Fibroblast of pulmonary artery (primary cell): Measurements from ENCODE around the gene BABAM2.

Experiments used
- DNase-seq: peaks from one replicate; pipeline ENCODE4 v3.0.0-alpha.2; 2010; ENCODE audit warnings: low read depth
- H3K4me3 ChIP-seq: replicated peaks from 2 replicates; pipeline ENCODE4 v1.5.1; 2011; ENCODE audit warnings: low read depth, mild to moderate bottlenecking, control low read depth, low read length, moderate library complexity
- TF ChIP-seq, protein P1 (sequence below): IDR thresholded peaks from 2 replicates; pipeline ENCODE4 v1.5.1; 2011; ENCODE audit warnings: mild to moderate bottlenecking, control low read depth, low read length, inconsistent platforms; ENCODE audit errors: missing control alignments

BABAM2 gene

DNA sequence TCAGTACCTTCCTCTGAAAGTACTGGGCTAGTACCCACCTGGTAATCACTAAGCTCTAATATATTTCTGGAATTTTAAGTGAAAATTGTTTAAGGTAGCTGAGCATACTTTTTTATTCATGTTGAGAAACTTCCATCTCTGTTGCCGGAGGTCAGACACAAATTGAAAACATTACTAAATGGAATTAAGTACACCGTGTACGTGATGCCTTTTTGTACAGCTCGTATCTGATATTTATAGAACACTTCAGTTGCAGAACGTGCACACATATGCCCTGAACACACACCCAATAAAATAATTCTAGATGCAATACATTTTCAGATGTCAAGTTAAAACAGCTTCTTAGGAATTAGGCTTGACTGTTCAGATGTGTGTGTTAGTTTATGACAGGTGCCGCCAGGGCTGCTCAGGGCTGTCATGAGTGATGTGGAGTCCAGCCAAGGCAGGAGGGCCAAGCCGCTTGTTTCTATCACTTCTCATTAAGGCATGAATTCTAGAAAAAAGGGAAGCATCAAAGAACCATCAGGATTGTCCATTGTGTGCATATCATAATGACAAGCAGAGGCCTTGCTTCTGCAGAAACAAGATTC, 421.2 kb downstream of the BABAM2 start:
- no peak overlapping the region for H3K4me3 ChIP-seq
- DNase-seq, result no peak
- TF ChIP-seq, protein P1, sequence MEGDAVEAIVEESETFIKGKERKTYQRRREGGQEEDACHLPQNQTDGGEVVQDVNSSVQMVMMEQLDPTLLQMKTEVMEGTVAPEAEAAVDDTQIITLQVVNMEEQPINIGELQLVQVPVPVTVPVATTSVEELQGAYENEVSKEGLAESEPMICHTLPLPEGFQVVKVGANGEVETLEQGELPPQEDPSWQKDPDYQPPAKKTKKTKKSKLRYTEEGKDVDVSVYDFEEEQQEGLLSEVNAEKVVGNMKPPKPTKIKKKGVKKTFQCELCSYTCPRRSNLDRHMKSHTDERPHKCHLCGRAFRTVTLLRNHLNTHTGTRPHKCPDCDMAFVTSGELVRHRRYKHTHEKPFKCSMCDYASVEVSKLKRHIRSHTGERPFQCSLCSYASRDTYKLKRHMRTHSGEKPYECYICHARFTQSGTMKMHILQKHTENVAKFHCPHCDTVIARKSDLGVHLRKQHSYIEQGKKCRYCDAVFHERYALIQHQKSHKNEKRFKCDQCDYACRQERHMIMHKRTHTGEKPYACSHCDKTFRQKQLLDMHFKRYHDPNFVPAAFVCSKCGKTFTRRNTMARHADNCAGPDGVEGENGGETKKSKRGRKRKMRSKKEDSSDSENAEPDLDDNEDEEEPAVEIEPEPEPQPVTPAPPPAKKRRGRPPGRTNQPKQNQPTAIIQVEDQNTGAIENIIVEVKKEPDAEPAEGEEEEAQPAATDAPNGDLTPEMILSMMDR, result no peak

DNA sequence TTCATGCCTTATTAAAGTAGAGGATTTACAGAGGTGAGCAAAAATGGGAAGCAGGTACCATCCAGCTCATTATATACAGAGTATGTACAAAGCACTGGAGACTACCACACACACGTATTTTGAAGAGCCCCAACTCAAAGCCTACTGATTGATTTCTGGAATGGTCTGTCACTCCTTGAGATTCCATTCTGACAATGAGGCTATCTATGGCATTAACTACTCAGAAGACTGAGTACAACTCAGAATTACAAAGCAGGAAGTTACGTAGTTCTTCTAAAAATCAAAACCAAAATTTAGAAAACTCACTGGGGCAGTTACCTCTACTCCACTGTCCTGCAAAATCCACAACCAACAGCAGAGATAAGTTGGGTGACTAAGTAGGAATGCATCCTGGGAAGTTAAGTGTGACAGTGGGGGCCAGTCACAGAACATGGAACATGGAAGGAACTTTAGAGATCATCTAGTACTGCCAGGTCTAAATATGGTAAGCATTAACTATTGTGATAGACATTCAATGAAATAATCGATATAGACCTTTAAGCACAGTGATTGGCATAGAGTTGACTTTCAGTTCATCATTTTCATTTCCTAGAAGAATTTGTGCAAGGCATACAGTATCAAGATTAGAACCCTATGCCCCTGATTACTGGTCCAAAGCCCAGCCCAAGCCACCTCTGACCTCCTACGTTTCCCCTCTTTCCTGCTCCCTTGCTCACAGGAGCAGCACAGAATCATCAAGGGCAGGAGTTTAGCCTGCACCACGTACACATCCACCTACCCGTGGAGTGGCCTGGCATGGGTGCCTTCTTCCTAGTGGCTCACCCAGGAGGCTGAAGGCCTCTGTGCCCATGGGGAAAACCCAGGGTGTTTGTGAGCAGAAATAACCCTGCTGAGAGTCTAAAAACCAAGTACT, 422.0 kb downstream of the BABAM2 start:
- TF ChIP-seq, protein P1, result no peak
- H3K4me3 ChIP-seq, result no peak overlapping the region
- no peak for DNase-seq

DNA sequence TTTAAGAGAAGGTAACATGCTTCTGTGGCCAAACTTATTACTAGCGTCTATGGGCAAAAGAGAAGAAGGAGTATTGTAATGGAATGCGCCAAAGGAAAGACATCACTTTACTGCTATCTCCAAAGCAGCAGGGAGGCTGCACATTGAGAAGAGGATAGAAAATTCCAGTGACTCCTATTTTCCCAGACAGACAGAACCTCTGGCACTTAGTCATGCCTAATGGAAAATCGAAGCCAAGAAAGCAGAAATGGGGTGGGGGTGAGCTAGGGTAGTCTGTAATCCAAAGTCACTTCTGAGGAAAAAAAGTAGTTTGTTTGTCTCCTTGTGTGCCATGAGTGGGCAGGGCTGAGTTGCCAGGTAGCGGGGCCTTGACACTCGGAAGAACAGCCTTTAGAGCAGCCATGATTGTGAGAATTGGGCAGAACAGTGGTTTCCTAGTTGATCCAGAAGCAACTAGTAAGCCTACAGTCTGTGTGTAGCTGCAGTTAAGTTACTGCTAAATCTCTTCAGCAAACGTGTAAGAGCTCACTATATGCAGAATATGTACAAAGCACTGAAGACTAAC, 422.8 kb downstream of the BABAM2 start:
- TF ChIP-seq, protein P1, result no peak
- no peak for DNase-seq
- H3K4me3 ChIP-seq, result no peak overlapping the region

DNA sequence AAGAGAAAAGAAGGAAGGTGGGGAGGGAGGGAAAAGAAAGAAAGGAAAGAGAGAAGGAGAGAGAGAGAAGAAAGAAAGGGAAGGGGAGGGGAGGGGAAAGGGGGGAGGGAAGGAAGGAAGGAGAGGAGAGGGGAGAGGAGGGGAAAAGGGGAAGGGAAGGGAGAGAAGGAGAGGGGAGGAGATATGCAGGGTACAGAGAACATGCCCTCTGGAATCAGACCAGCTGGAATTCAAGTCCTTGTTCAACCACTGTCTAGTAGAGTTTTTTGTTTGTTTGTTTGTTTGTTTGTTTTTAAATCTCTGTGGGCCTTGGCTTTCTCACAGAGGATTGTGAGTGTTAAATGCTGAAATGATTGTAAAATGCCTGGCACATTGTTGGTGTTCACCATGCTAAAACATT, 424.4 kb downstream of the BABAM2 start:
- TF ChIP-seq, protein P1, result no peak
- no peak overlapping the region for H3K4me3 ChIP-seq
- DNase-seq, result no peak

DNA sequence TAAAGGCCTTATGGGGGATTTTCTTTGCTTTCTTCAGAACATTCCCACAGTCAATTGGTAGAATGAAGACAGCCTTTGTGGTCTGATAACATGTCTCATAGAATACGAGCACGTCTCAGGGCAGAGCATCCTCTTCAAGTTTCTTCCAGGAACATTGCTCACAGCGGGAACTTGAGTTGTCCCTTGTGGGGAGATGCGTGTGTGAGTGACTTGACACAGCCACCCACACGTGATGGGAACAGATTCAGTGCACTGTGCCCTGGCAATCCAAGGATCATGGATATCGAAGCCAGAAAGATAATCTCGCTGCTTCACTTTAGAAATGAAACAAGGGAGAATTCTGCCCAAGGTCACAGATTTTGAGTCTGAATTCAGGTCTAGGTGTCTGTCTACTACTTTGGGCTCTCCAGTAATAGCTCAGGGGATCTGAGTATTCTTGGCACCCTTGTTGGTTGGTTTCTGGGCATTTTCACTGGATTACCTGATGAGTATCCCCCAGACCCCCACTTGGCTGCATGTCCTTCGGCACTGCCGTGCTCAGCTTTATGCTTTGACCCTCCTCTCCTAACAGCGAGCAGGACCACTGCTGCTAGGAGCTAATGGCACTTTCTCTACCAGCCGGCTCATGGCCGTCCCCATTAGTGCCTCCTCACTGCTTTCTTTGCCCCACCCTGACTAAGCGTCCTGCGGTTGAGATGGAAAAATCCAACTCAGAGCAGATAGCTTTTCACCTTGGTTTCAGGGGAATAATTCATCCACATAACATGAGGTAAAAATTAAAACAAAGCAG, 426.2 kb downstream of the BABAM2 start:
- TF ChIP-seq, protein P1, result no peak
- no peak overlapping the region for H3K4me3 ChIP-seq
- DNase-seq, result no peak

DNA sequence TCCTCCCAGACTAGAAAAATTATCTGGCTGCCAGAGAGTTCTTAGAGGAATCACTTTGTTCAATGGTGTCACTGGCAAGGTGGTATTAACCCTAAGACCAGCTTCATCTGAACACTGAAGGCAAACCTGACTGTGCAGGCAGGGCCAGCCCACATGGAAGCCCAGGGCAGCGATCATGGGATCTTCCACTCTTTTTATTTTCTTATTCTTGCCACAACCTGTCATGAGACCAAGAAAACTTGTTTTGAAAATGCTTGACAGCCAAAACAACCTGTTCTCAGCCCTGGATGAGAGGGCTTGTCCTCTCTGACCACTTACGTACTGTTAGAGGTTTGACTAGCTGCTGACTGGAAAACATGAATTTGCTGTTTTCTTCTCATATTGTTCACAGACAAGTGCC, 426.9 kb downstream of the BABAM2 start:
- H3K4me3 ChIP-seq, result no peak overlapping the region
- TF ChIP-seq, protein P1, result no peak

More for the DNA sequence above, 426.9 kb downstream of the BABAM2 start:
- DNase-seq, result no peak
